Effector CD4-positive, alpha-beta T cell (primary cell): ENCODE measurements around the gene XYLT1.
"Not testable (repeated sequence)": the region's sequence is repeated elsewhere in the genome, so short reads cannot be mapped to it uniquely, and the experiment has no call there.

Source experiments
- DNase-seq: peaks from one replicate; pipeline ENCODE4 v3.0.0-alpha.2; 2020

The XYLT1 gene

DNA sequence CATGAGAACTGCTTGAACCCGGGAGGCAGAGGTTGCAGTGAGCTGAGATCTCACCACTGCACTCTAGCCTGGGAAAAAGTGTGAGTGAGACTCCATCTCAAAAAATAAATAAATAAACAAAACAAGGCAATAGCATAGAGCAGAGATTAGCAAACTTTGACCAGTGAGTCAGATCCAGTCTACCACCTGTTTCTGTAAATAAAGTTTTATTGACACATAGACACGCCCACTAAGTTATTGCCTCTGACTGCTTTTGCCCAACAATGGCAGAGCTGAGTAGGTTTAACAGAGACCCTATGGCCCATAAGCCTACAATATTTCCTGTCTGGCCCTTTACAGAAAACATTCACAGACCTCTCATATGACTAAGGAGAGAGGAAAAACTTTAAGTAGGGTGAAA, 44.3 kb downstream of the XYLT1 start:
- DNase-seq = no peak

DNA sequence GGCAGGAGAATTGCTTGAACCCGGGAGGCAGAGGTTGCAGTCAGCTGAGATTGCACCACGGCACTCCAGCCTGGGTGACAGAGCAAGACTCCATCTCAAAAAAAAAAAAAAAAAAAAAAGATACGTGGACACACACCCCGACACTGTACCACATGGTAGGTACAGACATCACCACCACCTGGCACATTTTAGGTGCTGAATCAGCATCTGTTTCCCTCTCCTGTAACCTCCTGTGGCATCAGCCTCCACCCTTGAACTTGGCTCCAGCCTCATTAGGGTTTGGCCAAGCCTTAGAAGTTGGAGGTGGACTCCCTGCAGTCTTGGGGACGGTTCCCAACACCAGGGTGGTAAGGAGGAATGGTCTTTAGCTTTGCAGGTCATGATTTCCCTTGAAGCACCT, 46.0 kb downstream of the XYLT1 start:
- DNase-seq = no peak

DNA sequence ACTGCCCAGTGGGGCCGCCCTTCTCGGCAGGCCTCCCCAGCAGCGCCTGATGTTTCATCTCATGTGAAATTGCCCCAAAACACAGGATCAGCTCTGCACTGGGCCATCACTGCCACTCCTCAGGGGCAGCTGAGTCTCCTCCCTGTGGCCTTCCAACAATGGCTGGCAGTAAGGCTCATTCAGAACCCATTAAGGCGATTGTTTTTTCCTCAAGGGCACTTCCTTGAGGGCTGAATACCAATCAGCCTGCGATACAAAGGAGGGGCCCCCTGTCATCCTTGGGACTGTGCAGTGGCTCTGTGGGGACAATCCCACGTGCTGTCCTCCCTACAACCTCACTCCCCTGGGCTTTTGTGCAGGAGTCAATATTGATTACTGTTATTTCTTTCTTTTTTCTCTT, 47.5 kb downstream of the XYLT1 start:
- DNase-seq = no peak

DNA sequence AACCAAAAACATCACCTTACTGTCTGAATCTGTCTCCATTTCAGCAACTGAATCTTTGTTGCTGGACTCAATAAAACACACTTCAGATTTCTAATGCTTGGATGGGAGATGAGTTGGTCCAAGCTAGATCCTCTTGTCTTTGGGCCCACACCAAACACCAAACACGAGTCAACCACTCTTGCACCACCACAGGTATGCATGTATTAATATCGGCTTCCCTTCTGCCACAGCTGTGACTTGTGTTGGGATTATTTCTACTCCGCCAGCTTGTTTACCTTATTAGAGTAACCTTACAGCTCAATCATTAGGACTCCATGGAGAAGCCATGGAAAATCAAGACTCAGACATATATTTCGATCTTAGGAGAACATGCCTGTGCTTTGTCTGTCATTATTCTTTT, 49.9 kb downstream of the XYLT1 start:
- no peak for DNase-seq

DNA sequence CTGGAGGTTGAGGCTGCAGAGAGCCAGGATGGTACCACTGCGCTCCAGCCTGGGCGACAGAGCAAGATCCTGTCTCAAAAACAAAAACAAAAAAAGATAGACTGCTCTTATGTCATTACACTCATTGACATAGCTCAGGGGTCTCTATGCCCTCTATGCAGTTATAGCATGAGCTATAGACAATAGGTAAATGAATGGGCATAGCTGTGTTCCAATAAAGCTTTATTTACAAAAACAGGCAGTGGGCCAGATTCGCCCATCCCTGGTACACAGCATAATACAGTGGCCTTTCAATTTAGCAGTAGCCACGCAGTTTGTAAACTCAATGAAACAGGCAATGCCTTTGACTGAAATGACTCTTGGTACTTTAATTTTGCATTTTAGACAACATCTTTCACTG, 51.5 kb downstream of the XYLT1 start:
- DNase-seq = no peak

DNA sequence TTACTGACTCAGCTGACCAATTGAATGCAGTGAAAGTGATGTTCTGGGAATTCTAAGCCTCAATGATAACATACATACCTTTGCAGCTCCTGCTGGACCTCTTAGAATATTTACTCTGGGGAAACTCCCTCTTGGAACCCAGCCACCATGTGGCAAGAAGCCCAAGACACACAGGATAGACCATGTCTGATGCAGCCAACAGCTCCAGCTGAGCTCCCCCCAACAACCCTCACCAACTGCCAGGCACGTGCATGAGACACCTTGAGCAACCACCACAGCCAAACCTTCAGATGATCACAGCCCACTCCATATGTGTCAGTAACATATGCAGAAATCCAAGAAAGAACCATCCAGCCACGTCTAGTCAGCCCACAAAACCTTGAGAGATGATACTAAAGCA, 53.0 kb downstream of the XYLT1 start:
- DNase-seq = no peak

DNA sequence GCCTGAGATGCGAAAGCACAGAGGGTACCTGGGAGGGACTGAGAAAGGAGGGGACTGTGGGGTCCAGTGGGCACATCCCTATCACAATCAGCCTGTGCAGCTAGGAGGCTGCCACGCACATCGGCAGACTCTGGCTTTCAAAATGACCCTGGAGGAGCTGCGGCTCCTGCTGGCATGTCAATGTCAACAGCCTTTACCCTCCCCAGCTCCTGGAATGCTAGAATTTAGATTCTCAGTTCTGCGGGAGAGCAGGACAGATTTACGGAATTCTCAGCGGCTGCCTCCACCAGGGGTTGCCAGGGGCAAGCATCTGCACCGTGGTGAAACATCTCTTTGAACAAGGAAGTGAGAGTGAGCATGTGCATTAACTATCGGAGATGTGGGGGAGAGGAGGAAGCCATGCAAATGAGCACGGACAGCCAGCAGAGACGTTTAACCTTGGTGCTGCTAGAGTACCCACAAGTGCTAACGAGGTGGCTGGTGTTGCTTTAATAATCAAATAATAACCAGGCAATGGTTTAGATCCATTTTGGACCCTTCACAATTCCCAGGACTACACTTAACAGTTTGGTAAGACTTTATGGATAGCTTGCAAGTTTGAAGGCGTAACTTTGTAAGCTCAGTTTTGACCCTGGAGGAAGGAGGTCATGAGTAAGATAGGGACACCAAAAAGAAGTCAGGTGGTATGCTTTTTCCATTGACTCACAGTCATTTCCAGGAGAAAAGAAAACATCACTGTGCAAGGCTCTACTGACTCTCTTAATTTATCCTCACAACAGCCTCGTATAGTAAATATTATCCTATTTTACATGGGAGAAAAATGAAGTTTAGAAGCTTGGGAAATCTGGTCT, 54.1 kb downstream of the XYLT1 start:
- DNase-seq = peak; percentile 18

DNA sequence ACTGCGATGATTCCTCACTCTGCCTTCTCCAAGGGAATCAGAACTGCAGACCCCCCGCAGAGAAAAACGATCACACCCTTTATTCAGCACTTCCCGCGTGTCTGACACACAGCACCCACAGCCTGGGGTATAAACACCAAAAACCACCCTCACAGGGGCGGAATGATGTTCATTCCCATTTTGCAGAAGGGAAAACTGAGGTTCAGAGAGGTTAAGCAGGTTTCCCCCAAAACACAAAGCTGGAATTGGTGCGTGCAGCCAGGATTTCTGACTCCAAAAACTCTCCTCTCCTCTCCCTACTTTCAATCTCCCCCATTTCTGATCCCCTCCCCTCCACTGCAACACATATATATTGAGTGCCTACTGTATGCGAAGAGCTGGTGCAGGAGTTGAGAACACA, 55.8 kb downstream of the XYLT1 start:
- no peak for DNase-seq

DNA sequence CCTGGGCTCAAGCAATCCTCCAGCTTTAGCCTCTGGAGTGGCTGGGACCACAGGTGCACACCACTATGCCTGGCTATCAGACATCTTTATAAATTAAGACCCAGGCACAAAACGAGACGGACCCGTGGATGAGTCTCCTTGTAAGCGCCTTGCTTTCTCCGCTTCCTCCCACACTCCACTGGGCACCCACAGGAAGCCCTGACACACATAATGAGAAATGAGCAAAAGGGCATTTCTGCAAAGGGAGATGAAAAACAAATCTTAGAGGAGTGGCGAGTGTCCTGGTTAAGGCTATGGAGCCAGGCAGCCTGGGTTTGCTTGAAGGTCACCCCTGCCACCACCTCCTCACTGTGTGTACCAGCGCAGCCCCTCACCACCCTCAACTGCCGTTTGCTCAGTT, 56.3 kb downstream of the XYLT1 start:
- DNase-seq = no peak

DNA sequence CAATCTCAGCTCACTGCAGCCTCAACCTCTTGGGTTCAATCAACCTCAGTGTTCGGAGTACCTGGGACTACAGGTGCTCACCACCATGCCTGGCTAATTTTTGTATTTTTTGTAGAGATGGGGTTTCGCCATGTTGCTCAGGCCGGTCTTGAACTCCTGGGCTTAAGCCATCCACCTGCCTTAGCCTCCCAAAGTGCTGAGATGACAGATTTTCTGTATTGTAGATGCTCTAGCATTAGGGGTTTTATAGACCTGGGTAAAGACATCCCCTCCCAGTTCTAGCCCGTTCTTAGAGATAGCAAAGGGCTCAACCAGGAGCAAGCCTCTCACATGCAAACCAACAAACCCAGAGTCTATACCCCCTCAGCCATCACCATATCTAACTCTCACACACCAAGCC, 57.3 kb downstream of the XYLT1 start:
- no peak for DNase-seq

DNA sequence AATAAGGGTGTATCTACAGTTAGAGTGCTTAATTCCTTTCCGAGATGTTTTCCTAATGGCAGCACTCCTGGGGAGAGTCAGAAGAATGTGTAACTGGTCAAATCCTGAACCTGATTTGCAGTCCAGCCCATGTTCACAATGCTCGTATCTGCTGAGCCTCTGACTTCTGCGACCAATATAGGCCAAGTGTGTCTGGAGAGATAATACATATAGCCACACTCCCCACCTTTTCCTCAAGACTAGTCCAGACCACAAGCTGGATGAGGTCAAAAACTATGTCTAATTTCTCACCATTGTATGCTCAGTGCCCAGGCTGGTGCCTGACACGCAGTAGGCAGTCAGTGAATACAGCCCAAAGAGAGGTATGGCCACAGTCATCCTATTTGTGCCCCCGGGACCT, 58.0 kb downstream of the XYLT1 start:
- DNase-seq = no peak

DNA sequence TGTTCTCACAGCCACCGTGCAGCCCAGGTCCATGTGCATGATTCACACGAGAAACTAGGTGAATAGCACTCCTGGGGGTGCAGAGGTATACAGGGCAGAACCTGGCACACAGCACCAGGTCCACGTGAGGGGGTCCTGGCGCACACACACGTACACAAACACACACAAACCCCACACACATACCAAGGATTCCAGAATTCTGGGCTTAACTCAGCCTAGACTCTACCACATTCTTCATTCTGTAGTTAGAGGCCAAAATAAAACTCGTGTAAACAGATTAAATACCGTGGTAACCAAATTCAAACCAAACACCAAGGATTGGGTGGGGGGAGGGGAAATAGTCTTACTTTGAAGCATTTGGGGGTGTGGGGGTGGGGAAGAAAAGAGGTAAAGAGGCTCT, 58.5 kb downstream of the XYLT1 start:
- no peak for DNase-seq

DNA sequence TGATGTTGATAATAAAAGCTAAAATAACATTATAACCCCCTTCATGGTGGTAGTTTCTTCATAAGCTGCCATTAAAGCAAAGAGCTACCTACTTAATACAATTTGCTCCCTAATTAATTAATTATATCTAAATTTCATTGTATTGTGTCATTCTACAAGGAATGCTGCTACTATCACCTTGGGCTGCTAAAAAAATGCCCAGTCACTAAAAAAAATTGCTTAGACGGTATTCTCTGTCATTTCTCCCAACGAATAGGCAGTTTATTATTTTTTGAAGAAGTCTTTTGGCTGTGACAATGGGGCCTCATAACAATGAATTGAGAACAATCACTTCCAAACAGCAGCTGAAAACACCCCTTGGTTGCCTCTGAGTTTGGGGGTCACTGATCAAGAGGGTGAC, 59.5 kb downstream of the XYLT1 start:
- no peak for DNase-seq

DNA sequence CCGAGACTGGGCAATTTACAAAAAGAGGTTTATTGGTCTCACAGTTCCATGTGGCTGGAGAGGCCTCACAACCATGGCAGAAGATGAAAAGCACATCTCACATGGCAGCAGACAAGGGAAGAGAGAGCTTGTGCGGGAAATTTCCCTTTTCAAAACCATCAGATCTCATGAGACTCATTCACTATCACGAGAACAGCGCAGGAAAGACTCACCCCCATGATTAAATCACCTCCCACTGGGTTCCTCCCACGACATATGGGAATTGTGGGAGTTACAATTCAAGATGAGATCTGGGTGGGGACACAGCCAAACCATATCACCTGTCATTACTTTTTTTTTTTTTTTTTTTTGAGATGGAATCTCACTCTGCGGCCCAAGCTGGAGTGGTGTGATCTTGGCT, 60.4 kb downstream of the XYLT1 start:
- DNase-seq = not testable (repeated sequence)

DNA sequence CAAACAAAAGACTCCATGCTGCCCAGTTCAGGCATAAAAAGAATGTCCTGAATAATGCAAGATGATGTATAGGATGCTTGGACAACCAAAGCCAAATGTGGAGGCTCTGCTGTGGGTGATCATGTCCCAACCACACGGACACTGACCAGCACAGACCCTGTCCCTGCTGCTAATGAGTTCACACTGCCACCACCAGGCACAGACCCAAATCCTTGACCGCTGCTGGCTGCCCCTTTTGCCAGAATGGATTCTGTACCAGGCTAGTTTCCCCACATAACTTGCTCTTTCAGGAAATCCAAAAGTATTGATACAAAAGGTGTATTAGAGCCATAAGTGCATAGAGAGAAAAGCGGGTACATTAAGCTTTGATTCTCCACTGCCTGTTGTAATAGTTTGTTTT, 60.9 kb downstream of the XYLT1 start:
- no peak for DNase-seq

DNA sequence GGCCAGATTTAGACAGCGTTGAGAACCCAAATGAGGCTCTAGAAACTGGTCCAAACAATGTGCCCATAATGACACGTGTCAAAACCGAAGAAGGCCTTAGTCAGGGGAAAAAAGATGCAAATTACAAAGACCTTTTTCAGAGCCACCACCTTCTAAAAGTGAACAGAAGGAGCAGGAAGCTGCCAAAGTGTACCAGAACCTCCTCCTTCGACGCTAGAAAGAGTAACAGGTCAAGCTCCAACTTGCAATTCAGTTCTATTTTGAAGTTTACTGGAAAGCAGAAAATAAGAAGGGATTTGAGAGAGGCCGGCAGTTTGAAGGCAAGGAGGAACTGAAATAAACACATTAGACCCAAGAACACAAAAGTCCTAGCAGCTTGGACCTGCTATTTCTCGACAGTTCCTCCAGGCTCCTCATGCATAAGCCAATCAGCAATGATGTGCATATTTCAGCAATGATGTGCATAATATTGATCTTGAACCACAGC, 61.8 kb downstream of the XYLT1 start:
- DNase-seq = no peak

DNA sequence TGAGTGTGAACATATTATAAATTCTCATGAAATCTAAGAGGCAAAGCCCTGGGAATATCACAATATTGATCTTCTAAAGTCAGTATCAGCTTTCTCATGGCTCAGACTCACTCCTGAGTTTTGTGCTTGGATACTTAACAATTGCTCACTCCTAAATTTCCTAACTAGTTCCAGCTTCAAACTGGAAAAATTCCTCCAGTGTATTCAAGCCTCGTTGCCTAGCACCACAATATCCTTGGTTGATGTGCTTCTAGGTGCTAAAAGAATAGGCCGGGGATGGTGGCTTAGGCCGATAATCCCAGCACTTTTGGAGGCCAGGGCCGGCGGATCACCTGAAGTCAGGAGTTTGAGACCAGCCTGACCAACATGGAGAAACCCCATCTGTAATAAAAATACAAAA, 62.5 kb downstream of the XYLT1 start:
- DNase-seq = no peak

DNA sequence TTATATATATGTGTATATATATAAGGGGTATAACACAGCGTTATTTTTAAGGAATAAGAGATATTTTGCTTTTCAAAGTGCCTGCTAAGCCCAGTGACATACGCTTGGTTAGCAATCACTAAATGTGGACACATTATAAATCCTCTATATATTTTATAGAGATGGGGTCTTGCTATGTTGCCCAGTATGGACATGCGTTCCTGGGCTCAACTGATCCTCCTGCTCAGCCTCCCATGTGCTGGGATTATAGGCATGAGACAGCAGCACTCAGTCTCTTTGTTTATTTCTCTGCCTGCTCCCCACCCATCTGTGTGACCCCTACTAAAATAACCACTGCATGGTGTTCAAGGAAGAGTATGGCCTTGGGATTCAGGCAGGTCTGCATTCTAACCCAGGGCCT, 63.4 kb downstream of the XYLT1 start:
- DNase-seq = no peak

DNA sequence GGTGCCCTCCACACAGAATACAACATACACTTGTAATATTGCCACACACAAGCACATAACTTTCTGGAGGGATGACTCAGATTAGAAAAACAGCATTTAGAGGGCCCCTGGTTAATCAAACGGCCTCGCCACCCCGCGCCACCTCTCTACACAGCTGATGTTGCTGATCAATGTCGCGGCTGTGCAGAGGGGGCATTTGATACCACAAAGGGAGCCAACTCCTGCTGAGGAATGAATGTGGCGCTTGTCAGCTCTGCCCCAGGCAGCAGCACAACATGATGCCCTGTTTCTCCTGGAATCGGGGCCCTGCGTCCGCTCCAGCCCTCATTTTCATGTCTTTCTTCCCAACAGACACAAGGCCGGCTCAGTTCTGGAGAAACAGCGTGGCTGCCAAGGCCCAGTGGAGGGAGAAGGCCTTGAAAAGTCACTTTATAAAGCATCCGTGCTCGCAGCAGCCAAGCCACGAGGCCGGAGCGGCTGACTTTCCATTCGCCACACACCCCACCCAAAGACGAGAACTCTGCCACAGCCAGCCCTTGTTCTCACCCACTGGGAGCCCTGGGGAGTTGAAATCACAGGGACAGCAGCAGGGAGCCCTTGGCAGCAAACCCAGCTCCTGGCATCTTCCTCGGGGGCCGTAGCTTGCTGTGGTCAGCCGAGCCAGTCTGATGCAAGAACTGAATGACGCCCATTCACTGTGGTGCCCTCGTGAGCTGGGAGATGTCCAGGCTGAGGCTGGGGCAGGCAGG, 65.6 kb downstream of the XYLT1 start:
- no peak for DNase-seq

DNA sequence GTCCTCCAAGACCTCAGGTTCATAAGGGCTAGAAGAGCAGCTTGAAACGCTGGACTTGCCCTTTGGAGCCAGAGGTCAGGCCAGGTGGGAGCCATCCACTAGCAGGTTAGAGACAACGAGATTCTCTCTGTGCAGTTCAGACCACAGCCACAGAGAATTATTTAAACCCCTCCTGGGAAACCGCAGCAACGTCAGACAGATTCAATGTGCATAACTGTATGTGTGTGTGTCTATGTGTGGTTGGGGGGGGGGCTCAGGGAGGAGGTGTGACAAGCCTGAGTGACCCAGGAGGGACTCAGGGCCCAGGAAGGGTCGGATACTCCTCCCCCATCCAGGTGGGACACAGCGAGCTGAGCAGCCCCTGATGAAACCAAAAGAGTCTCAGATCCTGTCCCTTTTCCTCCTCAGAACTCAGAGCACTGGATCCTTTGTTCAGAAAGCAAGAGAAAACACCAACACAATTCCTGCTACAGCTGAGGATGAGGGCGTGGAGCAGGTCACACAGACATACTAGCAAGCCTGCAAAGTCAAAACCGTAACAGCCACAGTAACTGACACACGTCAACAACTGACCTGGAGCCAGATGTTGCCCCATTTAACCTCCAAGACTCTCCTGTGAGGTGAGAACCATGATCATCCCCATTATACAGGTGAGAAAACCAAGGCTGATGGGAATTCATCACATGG, 66.8 kb downstream of the XYLT1 start:
- no peak for DNase-seq

DNA sequence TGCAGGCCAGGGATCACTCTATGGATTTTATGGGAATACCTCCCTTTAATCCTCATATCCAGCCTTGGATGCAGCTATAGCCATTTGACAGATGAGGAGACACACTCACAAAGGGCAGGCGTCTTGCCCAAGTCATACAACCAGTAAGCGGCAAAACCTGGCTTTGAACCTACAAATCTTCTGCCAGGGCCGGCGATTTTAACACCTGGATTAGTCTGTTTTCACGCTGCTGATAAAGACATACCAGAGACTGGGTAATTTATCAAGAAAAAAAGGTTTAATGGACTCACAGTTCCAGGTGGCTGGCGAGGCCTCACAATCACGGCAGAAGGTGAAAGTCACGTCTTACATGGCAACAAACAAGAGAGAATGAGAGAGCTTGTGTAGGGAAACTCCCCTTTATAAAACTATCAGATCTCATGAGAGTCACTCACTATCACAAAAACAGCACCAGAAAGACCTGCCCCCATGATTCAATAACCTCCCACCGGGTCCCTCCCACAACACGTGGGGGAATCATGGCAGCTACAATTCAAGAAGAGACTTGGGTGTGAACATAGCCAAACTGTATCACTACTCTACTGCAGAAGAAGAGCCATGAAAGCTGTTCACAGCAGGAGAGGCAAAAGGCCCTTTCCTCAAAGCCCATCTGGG, 67.5 kb downstream of the XYLT1 start:
- no peak for DNase-seq

DNA sequence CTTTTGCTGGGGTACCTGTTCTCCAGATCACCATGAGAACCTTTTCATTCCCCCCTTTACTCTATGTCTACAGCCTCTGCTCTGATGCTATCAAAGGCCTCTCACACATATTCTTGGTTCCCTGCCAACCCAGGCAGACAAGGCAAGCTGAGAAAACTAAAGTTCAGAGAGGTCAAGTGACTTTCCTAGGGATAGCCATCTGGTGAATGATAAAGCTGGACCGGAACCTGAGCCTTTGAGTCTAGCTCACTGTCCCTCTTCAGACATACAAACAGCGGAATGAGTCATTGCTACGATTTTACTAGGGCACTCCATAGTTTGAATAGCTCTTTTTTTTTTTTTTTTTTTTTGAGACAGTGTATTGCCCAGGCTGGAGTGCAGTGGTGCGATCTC, 73.3 kb downstream of the XYLT1 start:
- DNase-seq = peak; percentile 21
